Left renal cortex interstitium (tissue), 4 donors: ENCODE measurements around the gene KCNN2. TPM values are rescaled to one million over a fixed set of nuclear protein-coding genes. Genes with fewer than 3 reads are reported as not detected.
A peak's percentile ranks its signal among the peaks of the same experiment; 100 is the strongest.

Experiments
- DNase-seq, 4 donors: peaks; one replicate each; pipeline ENCODE4 v3.0.0-alpha.2; 2013; ENCODE audit warnings: low read depth in 4 of 4, low spot score in 2 of 4, missing footprints in 1 of 4
- polyA plus RNA-seq, 4 donors: library from polyadenylated mRNA; unstranded; fragments of 120-200 nt; gene quantifications; one replicate each; pipeline ENCODE4 v1.2.1, GENCODE V29; 2013; ENCODE audit not compliant: insufficient read length in 4 of 4

Gene KCNN2
- 1 to 10 TPM; 3.7 to 7.6 (median 4.9) TPM for polyA plus RNA-seq

- peak; percentile 64 to 83 (median 76) for DNase-seq
These were observed at the start of gene KCNN2 for GRCh38 chr5:114361724-114362196. TSS of gene KCNN2 (plus strand) at chr5:114362070. CDS start at chr5:114362140, 70 bp downstream.

GRCh38 chr5:114312658-114313057 is 49.2 kb upstream of the KCNN2 start:
- no peak for DNase-seq

- no peak for DNase-seq
These were observed 47.8 kb upstream of the KCNN2 start for GRCh38 chr5:114314061-114314460.

- no peak for DNase-seq
These were observed 45.7 kb upstream of the KCNN2 start for GRCh38 chr5:114316167-114316566.

GRCh38 chr5:114317751-114318150 is 44.1 kb upstream of the KCNN2 start:
- no peak for DNase-seq

- DNase-seq: no peak
These were observed 42.6 kb upstream of the KCNN2 start for GRCh38 chr5:114319236-114319635.

GRCh38 chr5:114319821-114320220 is 42.0 kb upstream of the KCNN2 start:
- DNase-seq: no peak

- DNase-seq: peak in 1 of 4 donors; percentile 11
These were observed 37.6 kb upstream of the KCNN2 start for GRCh38 chr5:114324282-114324681.

GRCh38 chr5:114325541-114325940 is 36.3 kb upstream of the KCNN2 start:
- no peak for DNase-seq

GRCh38 chr5:114327474-114327873 is 34.4 kb upstream of the KCNN2 start:
- DNase-seq: no peak

- no peak for DNase-seq
These were observed 33.9 kb upstream of the KCNN2 start for GRCh38 chr5:114327987-114328386.

GRCh38 chr5:114330916-114331531 is 30.8 kb upstream of the KCNN2 start:
- DNase-seq: no peak

GRCh38 chr5:114332493-114332892 is 29.4 kb upstream of the KCNN2 start:
- no peak for DNase-seq

- DNase-seq: no peak
These were observed 28.9 kb upstream of the KCNN2 start for GRCh38 chr5:114332925-114333324.

- DNase-seq: no peak
These were observed 26.5 kb upstream of the KCNN2 start for GRCh38 chr5:114335391-114335790.

GRCh38 chr5:114339108-114339507 is 22.8 kb upstream of the KCNN2 start:
- no peak for DNase-seq

- DNase-seq: no peak
These were observed 15.7 kb upstream of the KCNN2 start for GRCh38 chr5:114346181-114346580.

- no peak for DNase-seq
These were observed 6.6 kb upstream of the KCNN2 start for GRCh38 chr5:114355086-114355830.

- DNase-seq: no peak
These were observed 3.5 kb upstream of the KCNN2 start for GRCh38 chr5:114358329-114358728.

GRCh38 chr5:114360357-114360756 is 1.5 kb upstream of the KCNN2 start:
- DNase-seq: no peak

GRCh38 chr5:114360816-114361723 is 800 bp upstream of the KCNN2 start:
- DNase-seq: peak in 2 of 4 donors; percentile 38 to 54
